ENCODE results near the gene UVSSA. TPM values are rescaled to one million over a fixed set of nuclear protein-coding genes. Genes with fewer than 3 reads are reported as not detected.
"Not testable (repeated sequence)": the region's sequence is repeated elsewhere in the genome, so short reads cannot be mapped to it uniquely, and the experiment has no call there.

Gene UVSSA
- total and polyA plus RNA-seq, 12 donors = 2.4 to 11.9 (median 6.6) TPM

DNA sequence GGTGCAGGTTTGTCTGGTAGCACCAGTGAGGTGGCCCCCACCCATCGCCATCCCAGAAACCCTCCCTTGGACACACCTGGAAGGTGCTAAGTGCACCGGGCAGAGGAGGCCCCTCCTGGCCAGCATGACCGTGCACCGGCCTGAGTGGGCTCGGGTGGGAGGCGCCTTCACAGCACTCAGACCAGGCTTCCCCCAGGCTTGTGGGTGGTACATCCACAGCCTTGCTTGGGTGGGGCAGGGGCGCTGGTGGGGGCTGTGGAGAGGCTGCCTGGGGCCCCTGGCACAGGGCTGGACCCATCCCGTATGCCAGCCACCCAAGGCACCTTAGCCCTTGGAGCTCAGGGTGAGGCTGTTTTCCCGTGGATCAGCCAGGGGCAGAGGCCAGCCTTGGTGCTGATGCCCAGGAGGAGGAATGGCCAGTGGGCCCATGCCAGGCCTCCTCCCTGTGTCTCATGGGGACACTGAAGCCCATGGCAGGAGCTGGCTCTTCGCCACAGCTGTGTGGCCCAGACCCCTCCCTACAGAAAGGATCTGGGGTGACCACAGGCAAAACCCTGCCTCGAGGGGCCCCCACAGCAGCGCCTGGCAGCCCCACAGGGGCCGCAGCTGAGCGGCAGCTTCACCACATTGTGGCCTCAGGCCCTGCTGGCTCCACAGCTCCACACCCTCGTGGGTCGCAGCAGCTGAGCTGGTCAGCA is 37.8 kb downstream of the UVSSA start:
- H3K4me1 ChIP-seq = no peaks in the 10 kb centered on the region
- peaks cover 0 to 70% (median 9%) of the 10 kb centered on the region in 9 donors for H3K36me3 ChIP-seq
- no peak overlapping the region for H3K4me3 ChIP-seq
- intact Hi-C loops (cut with DNase I) = no loop called here
- peaks cover 0 to 24% (median 13%) of the 10 kb centered on the region in 11 donors for H3K9me3 ChIP-seq
- DNase-seq (peak in 1 of 2 donors; percentile 7), ATAC-seq (peak in 1 of 8 donors; percentile 33)
- TF ChIP-seq, protein P1, sequence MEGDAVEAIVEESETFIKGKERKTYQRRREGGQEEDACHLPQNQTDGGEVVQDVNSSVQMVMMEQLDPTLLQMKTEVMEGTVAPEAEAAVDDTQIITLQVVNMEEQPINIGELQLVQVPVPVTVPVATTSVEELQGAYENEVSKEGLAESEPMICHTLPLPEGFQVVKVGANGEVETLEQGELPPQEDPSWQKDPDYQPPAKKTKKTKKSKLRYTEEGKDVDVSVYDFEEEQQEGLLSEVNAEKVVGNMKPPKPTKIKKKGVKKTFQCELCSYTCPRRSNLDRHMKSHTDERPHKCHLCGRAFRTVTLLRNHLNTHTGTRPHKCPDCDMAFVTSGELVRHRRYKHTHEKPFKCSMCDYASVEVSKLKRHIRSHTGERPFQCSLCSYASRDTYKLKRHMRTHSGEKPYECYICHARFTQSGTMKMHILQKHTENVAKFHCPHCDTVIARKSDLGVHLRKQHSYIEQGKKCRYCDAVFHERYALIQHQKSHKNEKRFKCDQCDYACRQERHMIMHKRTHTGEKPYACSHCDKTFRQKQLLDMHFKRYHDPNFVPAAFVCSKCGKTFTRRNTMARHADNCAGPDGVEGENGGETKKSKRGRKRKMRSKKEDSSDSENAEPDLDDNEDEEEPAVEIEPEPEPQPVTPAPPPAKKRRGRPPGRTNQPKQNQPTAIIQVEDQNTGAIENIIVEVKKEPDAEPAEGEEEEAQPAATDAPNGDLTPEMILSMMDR (IDR thresholded peaks at IDR 0.05) = no peak
- H3K27ac ChIP-seq = no peak overlapping the region
- H3K27me3 ChIP-seq = no peaks in the 10 kb centered on the region
- WGBS, 2 donors = 94 to 96% methylated on average over 16 of the region's 16 CpGs

DNA sequence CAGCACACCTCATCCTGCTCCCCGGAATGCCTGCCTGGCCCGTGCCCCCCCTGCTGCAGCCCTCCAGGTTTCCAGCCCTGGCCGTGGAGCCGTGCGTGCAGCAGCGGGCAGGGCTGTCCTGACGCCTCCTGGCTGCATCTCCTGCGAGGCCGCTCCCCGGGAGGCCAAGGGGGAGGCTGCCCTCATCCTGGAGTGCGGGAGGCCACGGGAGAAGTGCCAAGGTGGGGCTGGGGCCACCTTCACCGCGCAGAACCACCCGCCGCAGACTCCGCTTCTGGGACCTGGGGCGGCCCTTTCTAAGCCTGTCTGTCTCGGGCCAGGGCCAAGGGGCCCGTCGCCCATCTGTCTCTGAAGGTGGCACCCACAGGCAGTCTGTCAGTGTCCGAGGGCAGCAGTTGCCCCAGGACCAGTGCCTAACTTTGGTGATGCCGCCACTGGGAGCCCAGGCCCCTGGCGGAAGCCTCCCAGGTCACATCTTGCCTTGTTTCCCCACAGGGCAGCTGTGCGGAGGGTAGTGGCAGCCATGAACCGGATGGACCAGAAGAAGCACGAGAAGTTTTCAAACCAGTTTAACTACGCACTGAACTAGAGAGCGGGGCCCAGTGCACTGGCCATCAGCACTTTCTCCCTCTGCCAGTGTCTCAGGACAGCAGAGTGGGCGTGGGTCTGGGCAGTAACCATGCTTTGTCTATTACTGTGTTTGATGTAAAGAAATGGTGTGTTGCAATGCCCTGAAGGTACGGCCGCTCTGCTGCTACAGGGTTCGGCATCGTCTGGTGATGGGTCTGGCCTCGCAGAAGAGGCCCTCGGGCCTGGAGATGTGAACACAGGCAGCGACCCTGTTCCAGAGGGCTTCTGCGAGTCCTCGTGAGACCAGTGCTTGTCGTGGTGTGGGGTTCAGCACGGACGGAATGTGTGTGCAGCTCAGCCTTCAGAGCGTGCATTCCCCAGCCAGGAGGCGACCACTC is 38.6 kb downstream of the UVSSA start:
- intact Hi-C loops (cut with DNase I) = no loop called here
- H3K36me3 ChIP-seq = peaks cover 0 to 70% (median 9%) of the 10 kb centered on the region in 9 donors
- WGBS, 2 donors = 96 to 97% methylated on average over 44 of the region's 44 CpGs
- ATAC-seq = peak in 1 of 8 donors; percentile 20
- peaks cover 0 to 24% (median 13%) of the 10 kb centered on the region in 11 donors for H3K9me3 ChIP-seq
- DNase-seq = peak in 1 of 2 donors; percentile 6
- TF ChIP-seq, protein P1 (IDR thresholded peaks at IDR 0.05) = no peak
- H3K4me1 ChIP-seq = no peaks in the 10 kb centered on the region
- no peak overlapping the region for H3K27ac ChIP-seq
- no peak overlapping the region for H3K4me3 ChIP-seq
- no peaks in the 10 kb centered on the region for H3K27me3 ChIP-seq

DNA sequence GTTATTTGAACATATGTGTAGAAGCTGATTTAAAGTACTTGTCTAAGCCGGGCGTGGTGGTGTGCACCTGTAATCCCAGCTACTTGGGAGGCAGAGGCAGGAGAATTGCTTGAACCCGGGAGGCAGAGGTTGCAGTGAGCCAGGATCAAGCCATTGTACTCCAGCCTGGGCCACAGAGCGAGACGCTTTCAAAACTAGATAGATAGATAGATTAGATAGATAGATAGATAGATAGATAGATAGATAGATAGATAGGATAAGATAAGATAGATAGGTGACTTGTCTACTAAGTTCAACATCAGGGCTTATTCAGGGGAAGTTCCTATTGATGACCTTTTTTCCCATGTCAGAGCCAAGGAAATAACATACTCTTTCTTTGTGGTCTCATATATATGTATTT is 46.4 kb downstream of the UVSSA start:
- H3K27ac ChIP-seq; H3K4me3 ChIP-seq; H3K4me1 ChIP-seq; H3K27me3 ChIP-seq; DNase-seq; intact Hi-C loops (cut with DNase I); ATAC-seq: not testable (repeated sequence)
- H3K36me3 ChIP-seq = peaks cover 0 to 54% (median 17%) of the 10 kb centered on the region in 9 donors
- H3K9me3 ChIP-seq = peaks cover 0 to 45% (median 10%) of the 10 kb centered on the region in 11 donors
- WGBS, 2 donors = 96 to 97% methylated on average over 5 of the region's 5 CpGs

DNA sequence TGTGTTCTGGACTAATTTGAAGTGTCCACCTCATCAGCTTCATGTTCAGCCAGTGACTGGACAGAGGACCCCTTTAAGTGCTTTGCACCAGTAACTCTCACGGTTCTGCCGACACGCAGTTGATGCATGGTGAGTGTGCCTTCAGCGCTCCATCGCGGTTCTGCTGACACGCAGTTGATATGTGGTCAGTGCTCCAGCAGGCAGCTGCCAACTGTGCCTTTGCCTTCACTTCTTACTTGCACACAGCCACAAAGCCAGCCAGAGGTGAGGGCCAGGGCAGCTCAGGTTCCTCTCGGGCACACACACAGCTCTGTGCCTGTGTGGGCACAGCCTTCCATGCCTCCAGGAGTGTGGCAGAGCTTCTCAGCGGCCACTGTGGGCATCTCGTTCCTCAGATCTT is 46.9 kb downstream of the UVSSA start:
- intact Hi-C loops (cut with DNase I) = no loop called here
- Histone ChIP-seq H3K27me3 (peaks cover 0 to 4% (median 0%) of the 10 kb centered on the region in 7 donors), H3K4me1 (no peaks in the 10 kb centered on the region), H3K27ac (no peak overlapping the region), H3K36me3 (peaks cover 0 to 49% (median 17%) of the 10 kb centered on the region in 9 donors), H3K9me3 (peaks cover 0 to 41% (median 5%) of the 10 kb centered on the region in 11 donors), H3K4me3 (no peak overlapping the region)
- DNase-seq (peak in 1 of 2 donors; percentile 4), ATAC-seq (no peak)
- TF ChIP-seq, protein P1 (IDR thresholded peaks at IDR 0.05) = no peak
- 96 to 99% methylated on average over 10 of the region's 10 CpGs for WGBS, 2 donors

DNA sequence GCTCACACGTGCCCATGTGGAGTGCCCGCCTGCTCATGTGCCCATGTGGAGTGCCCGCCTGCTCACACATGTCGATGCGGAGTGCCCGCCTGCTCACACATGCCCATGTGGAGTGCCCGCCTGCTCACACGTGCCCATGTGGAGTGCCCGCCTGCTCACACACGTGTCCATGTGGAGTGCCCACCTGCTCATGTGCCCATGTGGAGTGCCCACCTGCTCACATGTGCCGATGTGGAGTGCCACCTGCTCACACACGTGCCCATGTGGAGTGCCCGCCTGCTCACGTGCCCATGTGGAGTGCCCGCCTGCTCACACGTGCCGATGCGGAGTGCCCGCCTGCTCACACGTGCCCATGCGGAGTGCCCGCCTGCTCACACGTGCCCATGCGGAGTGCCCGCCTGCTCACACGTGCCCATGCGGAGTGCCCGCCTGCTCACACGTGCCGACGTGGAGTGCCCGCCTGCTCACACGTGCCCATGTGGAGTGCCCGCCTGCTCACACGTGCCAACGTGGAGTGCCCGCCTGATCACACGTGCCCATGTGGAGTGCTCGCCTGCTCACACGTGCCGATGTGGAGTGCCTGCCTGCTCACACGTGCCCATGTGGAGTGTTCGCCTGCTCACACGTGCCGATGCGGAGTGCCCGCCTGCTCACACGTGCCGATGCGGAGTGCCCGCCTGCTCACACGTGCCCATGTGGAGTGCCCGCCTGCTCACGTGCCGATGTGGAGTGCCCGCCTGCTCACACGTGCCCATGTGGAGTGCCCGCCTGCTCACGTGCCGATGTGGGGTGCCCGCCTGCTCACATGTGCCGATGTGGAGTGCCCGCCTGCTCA is 47.8 kb downstream of the UVSSA start:
- ATAC-seq; H3K4me3 ChIP-seq; intact Hi-C loops (cut with DNase I); DNase-seq; H3K27ac ChIP-seq; H3K4me1 ChIP-seq: not testable (repeated sequence)
- WGBS, 2 donors = 94 to 95% methylated on average over 33 to 53 of the region's 63 CpGs
- Histone ChIP-seq H3K27me3 (peaks cover 0 to 13% (median 1%) of the 10 kb centered on the region in 7 donors), H3K9me3 (peaks cover 0 to 37% (median 0%) of the 10 kb centered on the region in 11 donors), H3K36me3 (peaks cover 0 to 40% (median 17%) of the 10 kb centered on the region in 9 donors)

DNA sequence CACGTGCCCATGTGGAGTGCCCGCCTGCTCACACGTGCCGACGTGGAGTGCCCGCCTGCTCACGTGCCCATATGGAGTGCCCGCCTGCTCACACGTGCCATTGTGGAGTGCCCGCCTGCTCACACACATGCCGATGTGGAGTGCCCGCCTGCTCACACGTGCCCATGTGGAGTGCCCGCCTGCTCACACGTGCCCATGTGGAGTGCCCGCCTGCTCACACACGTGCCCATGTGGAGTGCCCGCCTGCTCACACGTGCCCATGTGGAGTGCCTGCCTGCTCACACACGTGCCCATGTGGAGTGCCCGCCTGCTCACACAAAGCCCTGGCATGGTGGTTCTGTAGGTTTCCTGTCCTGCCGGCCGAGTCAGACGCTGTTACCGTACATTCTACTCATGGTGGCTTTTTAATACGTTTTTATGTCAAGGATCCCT is 48.4 kb downstream of the UVSSA start:
- WGBS, 2 donors = 96 to 97% methylated on average over 26 of the region's 26 CpGs
- H3K27me3 ChIP-seq = peaks cover 0 to 19% (median 8%) of the 10 kb centered on the region in 7 donors
- H3K9me3 ChIP-seq = peaks cover 0 to 33% (median 0%) of the 10 kb centered on the region in 11 donors
- intact Hi-C loops (cut with DNase I); H3K27ac ChIP-seq; H3K4me1 ChIP-seq; ATAC-seq; H3K4me3 ChIP-seq; DNase-seq: not testable (repeated sequence)
- peaks cover 0 to 35% (median 17%) of the 10 kb centered on the region in 9 donors for H3K36me3 ChIP-seq

Data from heart right ventricle (tissue), 16 donors.